D341Med (cell line): ENCODE data around the gene SDC4.

Experiments used
- DNase-seq: peaks from one replicate; pipeline ENCODE4 v3.0.0; 2012; ENCODE audit warnings: low spot score

SDC4 gene

DNA sequence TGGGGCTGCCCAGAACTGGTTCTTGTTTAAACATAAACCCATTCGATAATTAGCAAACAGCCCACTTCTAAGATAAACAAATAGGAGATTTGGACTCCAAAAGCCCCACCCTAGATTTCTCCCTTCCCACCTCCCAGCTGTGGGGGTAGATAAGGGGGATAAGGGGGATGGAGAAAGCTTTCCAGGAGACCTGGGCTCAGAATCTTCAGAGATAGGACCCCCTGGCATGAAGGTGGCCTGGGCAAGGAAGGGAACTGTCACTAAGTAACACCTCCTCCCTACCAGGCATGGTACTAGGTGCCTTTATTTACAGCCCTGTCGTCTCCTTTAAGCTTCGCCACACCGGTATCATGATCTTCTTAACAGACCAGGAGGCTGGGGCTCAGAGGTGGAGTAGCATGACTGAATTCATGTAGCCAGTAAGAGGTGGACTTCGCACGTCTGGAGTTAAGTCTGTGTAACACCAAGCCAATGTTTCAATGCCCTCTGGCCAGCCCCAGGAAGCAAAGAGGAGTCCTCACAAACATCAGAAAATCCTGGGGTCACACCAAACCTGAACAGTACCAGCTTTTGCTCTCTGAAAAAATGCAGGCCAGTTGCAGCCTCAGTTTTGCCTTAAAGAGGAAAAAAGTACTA, 4.6 kb downstream of the SDC4 start:
- DNase-seq = no peak

DNA sequence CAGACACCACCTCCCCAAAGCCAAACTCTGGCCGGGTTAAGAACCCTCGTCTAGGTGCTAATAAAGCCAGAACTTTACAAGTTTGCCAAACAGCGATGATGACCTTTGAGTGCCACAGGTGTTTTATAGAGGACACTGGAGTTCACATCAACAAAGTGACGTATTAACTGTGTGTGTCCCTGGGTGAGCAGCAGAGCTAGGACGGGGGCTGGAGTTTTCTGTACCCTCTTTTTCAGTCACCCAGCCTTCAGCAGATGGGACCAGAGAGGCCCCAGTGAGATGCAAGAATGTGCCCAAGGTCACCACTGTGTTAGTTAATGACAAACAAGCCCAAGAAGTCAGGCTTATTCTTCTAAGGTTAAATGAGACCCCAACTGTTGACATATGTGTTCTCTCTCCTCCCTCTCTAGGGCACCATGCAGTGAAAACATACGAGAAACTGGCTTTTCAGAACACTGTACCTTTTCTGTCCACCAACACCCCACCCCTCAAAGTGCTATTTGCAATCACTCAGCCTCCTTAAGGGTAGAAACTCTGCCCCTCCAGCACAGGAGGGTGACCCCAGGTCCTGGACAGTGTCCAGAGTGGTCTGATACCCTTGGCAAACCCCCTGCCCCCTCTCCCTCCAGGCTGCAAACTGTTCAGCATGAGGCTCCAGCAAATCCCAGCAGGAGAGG, 5.2 kb downstream of the SDC4 start:
- DNase-seq = no peak

DNA sequence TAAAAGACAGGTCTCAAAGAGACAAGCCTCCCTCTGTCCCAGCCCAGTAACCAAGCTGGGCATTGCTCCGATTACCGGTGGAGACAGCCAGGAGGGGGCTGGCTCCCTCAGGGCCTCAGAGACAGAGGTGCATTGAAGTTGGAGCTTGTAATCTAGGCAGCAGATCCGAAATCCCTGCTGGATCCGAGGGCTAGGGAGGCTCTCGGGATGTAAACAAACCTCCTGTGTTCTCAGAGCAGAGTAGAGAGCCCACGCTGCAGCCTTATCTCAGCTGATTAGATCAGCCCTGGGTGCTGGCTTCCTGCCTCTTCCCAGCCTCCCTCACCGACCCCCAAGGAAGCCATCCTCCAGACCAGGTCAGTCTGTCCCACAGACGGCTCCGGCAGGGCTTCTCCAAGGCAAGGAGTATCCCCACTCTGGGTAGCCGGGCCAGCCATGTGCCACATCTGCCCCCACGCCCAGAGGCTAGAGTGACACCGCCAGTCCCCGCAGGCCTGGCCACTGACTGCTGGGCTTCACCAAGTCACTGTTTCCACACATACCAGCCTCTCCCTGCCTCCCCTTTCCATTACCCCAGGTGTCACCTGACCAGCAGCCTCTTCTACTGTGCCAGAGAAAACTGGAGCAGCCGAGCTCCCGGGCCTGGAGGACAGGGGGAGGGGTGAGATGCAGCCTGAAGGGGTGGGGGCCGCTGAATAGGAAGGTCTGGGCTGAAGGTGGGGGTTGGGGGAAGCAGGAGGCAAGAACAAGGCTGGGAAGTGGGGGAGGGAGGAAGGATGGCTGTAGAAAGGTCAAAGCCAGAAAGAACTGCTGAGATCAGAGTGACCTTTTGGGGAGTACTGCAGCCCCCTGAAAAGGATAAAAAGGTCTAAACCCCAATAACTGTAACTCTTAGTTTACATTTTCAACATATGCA, 6.0 kb downstream of the SDC4 start:
- peak; percentile 57 for DNase-seq

DNA sequence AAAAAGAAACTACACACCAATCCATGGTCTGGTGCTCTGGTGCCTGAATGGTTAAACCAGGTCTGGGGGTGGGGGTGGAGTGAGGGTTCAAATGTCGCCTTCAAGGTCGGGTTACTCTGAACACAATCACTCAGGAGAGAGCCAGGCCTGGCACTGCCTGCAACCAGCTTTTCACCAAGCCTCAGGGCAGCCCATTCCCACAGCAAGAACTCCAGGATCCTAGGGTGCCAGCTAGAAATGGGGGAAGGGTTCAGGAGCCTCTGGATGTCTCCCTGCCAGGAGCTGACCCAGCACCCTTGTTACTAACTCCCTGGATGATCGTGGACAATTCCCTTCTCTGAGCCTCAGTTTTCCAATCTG, 6.7 kb downstream of the SDC4 start:
- DNase-seq = no peak

DNA sequence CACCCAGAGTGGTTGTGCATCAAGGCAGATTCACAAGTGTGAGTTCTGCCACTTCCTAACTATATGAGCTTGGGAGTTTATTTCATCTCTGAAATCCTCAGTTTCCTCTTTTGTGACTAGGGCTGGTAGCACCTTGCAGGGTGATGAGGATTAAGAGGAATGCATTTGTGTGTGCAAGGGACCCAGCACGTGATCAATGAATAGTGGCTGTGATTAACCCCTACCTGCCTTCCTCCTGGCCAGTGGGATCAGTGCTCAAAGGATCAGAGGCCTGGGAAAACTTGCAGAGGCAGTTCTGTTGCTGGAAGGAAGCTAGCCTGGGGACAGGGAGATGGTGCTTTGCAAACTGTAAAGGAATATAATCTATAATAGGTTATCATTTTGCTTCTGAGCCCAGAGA, 7.3 kb downstream of the SDC4 start:
- DNase-seq = no peak

DNA sequence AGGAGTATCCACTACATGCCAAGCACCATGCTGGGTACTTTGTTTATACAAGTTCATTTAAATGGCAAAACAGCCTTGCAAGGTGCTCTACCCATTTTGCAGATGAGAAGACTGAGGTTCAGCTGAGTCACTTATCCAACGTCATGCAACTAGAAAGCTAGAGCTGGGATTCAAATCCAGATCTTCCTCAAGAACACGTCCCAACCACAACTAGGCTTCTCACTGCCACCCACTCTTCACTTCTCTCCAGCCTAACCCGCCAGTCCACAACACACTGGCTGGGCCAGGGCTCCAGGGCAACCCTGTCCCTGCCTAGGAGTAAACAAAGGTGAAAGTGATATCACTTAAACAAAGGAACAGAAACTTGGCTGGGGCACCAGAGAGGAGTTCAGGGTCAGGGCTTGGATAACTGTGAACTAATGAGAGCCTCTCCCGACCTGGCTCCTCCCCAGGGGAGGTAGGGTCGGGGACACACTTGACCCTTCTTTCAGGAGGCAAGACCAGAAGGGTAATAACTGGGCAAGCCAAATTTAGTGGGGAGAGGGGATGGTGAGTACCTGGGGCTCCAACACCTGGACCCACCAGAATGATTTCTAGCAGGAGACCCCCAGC, 7.9 kb downstream of the SDC4 start:
- DNase-seq = no peak

DNA sequence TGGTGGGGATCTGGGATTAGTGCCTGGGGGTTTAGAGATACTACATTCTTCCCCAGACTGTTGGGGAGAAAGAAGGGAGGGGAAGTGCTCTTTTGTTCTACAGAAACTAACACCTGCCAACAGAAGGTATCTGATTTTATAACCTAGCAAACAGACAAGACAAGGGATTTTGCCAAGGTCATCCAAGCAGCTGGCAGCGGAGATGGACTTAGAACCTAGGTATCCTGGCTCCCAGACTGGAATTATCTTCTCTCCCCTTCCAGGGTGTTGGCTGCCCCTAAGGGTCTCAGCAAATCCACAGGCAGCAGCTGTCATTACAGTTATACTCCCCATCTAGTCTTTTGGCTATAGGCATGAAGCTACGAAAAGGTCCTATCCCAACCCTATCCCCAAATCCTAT, 8.4 kb downstream of the SDC4 start:
- no peak for DNase-seq

DNA sequence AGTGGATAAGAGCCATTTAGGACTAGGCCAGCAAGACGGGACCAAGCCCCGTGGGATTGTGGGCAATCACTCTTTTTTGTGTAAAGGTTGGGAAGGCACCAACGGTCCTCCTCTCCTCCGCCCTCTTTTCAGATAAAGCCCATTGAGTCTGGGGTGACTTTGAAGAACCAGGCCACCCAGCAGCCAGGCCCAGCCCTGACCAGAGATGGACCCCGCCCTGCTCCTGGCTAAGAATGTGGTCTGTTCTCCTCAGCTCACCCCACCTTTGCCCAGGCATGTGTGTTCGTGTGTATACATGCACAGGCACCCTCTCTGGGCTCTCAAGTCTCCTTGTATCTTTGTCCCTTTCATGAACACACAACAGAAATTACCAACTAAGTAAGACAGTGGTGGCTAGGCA, 9.1 kb downstream of the SDC4 start:
- DNase-seq = no peak

DNA sequence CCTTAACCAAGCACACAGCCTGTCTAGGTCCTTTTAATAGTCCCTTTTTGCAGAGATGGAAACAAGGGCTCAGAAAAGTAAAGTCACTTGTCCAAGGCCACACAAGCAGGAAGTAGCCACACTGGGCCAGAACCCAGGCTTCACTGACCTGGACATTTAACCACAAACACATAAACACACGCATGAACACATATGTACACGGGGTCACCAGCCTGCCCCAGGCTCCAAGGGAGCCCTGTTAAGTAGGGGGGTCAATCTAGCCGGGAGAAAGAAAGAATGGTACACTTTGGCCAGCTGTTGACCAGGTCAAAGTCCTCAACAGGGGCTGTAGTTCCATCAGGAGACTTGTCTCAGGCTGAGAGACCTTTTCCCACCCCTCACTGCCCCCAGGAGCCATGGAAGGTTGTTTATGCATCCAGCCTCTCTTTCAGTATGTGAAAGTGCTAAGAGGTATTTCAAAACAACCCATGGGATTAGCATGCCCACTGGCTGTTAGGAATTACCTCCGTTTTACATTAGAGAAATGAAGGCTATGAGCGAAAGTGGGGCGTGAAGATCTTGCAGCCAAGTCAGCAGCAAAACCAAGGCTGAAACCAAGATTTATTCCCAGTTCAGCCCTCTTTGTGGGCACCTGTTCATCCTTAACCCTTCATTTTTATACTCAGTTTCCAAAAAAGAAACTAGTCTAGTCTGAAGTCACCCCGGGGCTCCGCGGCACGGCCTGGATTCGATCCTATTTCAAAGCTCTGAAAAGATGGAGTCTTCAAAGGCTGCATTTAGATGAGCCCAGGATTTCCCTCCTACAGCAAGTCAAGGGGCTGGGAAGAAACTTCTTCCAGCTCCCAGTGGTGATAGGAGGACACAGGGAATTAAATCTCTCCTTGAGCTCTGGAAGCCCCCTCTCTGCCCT, 9.8 kb downstream of the SDC4 start:
- DNase-seq = no peak

DNA sequence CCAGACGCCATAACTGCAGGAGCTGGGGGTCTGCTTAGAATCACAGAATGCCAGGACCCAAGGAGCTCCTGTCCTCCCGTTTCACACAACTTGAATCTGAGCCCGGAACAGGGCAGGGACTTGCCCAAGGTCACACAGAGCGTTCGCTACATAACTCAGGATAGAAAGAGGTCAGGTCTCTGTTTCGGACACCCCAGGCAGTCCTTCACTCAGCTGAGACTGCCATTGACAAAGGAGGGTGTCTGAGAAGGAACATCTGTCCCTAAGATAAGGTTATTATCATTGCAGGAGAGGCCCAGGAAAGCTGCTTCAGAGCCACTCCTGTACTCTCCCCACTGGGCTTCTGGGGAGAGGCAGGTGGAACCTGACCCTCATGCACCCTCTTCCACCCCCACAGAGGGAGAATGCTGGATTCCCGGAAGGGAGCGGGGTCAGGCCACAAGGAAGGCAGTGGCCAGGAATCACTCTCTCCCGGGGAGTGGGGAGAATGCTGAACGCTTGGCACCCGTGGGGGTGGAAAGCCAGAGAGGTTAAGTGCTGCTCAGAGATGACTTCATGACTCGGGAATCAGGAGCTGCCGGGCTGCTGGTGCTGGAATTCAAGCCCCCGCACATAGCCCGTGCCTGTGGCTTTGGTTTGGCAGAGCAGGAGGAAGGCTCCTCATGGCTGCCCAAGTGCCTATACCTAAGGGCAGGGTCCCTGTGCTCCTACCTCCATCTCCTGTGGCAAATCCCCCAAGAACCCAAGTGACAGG, 10.7 kb downstream of the SDC4 start:
- DNase-seq = no peak

DNA sequence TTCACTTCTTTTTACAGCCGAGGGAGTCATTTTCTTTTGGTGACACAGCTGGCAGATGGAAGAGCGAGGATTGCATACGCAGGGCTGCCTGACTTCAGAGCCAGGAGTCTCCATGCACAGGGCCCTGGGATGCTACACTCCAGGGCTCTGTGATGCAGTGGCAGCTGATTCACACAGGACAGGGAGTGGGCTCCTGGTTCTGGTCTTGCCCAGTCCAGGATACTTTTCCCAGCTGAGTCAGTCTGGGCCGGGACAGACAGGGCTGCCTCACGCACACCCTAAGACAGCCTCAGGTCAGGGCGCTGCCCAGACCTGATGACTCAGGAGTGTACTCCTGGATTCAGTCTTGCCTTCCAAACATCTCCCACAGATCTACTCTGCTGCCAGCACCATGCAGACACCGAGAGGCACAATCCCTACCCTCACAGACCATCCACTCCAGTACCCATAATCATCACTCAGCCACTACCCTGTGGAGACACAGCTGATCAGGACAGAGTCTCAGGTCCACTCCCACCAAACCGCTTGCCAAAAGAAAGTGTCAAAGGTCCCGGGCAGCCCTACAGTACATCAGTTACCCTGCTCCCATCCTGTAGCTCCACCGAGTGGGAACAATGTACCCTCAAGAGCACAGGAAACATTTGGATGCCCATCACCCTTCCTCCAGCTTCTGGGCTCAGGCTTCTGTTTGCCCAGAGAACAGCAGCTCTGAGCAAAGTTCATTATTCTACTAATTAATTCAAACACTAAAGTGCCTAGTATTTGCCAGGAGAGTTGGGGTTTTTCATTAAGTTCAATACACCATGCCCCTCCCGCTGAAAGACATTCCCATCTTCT, 11.5 kb downstream of the SDC4 start:
- no peak for DNase-seq

DNA sequence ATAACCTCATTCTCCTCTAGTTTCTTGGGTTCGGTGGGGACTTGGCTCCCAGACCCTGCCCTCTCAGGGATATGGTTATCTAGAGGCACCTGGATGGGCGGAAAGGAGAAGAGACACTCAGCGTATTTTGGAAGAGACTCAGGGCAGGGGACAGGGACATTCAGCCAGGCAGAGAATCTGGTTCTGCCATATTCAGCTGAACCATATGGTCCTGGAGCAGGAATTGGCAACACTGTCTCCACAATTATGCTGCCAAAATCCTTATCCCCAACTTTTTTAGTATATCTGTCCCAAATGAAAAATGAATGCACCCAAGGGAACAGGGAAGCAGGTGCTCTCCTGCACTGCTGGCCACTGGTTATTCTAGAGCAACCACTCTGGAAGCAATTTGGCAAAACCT, 17.7 kb downstream of the SDC4 start:
- no peak for DNase-seq

DNA sequence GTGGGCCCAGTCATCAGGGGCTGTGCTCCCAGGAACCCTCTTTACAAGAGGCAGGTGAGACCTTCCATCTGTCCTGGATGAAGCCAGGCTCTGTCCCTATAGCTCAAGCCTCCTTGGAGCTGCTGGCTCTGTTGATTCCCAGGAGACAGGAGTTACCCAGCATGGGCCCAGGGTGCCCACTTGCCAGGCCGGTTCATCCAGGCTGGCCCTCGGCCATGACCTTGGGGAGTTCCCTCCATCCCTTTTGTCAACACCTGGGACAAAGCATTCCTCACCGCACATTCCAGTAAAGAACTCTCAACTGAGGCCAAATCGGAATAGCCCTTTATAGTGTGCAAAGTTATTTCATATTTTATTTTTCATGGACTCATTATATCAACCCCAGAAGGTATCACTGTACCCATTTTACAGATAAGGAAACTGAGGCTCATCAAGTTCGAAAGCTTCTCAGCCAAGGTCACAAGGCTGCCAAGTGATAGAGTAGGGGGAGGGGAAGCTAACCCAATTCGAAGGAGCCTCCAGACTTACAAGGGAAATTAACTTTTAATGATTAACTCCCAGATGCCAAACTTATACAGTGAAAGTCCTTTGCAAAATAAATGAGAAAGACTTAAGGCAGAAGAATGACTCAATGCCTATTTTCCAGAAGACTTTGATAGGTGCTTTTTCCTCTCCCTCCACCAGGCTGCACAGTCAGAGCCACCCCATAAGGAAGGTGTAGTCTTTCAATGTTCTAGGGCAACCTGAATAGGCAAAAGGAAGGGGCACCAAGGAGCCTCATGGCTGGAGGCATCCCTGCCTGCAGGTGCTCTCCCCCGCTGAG, 18.5 kb downstream of the SDC4 start:
- no peak for DNase-seq

DNA sequence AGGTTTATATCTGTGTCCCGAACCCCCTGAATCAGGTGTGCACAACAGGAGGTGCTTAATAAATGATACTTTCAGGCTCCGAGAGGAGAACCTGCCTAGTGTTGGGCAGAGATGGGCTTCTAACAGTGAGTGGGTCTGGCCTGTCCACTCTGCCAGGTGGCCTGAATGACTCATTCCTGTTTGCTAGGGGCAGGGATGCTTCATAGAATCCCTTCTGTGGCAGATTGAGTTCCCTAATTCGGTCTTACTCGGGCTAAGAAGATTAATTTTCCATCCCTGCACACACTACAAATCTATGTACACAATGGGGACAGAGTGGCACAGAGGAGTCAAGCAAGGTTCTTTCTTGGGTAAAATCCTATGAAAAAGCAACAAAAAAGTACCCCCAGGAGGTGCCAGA, 19.8 kb downstream of the SDC4 start:
- DNase-seq = peak; percentile 59

DNA sequence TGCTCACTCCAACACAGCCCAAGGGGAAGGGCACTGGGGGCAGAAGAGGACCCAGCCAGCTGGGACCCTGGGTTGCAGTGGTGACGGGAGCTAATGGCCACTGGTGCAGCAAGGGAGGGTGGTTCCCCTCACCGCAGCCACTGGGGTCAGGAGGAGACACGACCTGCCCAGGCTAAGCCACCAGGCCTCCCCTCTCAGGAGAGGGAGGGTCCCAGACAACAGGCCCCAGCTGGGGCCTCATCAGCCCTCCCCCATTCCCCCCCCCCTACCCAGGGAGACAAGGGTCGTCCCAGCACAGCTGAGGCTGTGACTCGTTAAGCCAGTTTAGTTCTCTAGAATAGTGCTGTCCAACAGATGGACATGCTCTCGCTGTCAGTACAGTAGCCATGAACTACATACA, 22.9 kb downstream of the SDC4 start:
- no peak for DNase-seq

DNA sequence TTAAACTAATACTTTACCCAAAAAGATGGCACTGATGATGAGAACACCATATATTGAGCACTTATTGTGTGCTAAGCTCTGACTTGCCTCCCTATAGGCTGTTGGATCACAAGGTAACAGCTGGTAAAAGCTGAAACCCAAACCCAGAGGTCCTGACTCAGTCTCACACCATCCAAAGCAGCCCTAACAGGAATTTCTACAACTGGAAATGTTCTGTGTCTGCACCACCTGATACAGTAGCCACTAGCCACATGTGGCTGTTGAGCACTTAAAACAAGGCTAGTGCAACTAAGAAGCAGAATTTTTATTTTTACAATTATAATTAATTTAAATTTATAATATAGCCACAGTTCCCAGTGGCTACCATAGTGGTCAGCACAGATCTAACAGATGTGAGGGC, 24.5 kb downstream of the SDC4 start:
- DNase-seq = no peak

DNA sequence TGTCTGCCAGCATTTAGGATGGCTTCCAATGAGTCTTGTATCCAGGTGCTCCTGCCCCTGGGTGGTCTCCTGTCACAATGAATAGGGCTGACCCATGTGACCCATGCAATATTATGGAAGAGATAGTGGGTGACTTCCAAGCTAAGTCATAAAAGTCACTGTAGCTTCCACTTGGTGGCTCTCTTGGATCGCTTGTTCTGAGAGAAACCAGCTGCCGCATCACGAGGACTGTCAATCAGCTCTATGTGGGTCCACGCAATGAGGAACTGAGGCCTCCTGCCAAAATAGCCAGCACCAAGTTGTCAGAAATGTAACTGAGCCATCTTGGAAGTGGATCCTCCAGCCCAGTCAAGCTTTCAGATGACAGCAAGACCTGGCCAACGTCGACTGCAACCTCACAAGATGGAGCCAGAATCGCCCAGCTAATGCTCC, 25.3 kb downstream of the SDC4 start:
- peak; percentile 69 for DNase-seq

DNA sequence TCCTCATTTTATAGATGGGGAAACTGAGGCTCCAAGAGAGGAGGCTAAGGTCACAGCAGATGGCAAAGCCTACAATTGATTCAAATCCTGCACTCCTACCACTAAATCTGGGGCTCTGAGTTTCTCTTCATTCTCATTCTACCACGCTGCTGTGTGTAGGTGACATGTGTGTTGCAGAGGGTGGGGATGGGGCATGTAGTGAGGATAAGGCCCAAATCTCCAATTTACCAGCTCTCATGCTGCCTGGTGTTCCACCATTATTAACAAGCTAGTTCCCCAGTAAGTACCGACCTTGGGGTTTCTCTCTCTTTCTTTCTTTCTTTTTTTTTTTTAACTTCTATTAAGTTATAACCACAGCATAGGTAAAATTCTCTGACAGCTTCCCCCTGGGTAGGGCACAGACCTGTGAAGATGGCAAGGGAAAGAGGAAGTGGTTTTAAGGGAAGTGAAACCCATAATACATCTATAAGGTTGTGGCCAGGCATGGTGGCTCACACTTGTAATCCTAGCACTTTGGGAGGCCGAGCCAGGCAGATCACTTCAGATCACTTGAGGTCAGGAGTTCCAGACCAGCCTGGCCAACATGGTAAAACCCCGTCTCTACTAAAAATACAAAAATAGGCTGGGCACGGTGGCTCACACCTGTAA, 27.2 kb downstream of the SDC4 start:
- DNase-seq = no peak

DNA sequence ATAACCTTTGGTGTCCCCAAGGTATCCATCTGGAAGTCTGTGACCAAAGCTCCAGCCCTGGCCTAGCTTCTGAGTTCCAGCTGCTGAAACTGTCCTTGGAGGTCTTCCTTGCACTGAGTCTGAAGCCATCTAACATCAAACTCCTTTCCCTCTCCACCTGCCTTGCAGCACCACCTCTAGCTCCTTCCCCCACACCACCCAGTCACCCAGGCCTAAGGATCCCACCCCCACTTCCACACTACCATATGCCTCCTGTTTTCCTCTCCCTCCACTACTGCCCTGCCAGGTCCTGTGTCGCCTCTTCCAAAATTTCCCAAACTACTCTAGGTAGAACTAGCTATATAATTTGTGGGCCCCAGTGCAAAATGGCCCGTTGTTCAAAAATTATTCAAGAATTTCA, 29.3 kb downstream of the SDC4 start:
- no peak for DNase-seq
